Stimulated activated CD4-positive, alpha-beta T cell treated with anti-CD3 and anti-CD28 coated beads, Interleukin-2, amount 100 ng/mL, for 48 hours (primary cell): Measurements from ENCODE around the gene ALDH1L1.

Source experiments
- DNase-seq, 2 donors: peaks; one replicate each; pipeline ENCODE4 v3.0.0-alpha.2; 2020

ALDH1L1 gene

DNA sequence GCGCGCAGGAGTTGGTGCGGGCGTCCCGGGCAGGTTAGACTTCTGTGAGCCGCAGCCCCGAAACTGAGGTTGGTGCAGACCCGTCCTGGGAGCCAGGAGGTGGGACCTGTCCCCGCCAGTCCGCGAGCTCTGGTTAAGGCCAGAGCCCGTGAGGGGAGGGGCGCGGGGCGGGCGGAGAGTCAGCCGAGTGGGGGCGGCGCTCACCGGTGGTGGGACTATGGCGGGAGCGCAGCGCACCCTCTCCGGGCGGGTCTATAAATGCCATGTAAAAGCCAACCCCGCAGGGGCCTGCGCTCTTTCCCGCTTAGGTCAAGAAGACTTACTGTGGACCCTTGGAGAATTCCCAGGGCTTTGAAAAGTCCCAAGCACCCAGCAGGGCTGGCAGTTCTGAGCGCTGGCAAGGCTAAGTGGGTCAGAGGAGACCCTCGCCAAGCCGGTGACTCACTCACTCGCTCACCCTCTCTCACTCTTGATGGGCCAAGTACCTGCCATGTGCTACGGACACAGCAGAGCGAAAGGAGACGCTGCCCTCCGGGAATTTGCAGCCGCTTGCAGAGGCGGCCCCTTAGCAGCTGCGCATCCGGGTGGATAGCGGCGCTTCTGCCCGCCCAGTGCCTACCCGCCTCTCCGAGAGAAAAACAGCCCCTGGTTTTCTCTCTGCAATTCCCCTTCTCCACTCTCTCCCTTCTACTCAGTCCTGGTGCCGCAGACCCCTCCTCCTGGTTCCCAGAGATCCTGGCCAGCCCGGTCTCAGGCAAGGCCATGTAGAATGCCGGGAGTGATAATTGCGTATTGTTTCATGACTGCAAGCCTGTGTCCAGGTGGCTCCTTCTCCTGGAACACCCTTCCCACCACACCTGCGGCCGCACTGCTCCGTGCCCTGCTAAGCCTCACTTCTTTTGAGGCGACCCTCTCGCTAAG is at the start of gene ALDH1L1:
Gene ALDH1L1, minus strand, starts transcription at position 110 of the 921 bp plus-strand sequence. CDS start 19,607 bp downstream, outside the sequence.
- DNase-seq, result no peak

DNA sequence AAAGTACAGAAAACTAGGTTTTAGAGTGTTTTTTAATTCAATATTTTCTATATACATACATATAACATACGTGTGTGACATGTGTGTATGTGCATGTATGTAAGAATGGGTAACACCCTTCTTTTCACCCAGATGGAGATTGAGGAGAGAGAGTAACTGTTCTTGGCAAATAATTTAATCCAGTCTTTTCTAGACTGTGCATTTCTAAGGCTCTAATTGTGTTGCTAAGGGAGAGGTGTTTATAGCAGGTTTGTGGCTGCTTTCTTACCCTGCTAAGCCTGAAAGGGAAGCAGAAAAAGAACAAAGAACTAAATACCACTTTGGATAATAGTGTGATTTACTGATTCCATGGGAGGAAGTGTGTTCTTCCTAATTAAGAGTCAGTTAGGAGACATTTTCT is 46.0 kb upstream of the ALDH1L1 start:
- no peak for DNase-seq

DNA sequence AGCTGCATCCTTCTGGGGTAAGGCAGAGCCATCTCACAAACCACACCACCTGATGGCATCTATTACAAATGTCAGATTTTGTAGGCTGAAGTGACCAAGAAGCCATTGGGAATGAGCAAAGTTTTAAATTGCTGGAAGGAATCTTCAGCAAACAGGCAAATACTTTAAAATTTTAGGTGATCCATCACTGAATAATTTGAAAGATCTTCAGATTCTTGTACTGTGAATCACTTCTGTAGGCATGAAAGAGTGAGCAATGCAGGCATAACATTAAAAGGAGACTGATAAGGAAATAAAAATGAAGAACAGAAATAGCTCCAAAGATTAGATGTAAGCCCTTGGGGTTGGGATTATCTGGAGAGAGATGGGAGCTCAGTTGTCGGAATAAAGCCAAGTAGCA is 36.0 kb upstream of the ALDH1L1 start:
- DNase-seq, result no peak

DNA sequence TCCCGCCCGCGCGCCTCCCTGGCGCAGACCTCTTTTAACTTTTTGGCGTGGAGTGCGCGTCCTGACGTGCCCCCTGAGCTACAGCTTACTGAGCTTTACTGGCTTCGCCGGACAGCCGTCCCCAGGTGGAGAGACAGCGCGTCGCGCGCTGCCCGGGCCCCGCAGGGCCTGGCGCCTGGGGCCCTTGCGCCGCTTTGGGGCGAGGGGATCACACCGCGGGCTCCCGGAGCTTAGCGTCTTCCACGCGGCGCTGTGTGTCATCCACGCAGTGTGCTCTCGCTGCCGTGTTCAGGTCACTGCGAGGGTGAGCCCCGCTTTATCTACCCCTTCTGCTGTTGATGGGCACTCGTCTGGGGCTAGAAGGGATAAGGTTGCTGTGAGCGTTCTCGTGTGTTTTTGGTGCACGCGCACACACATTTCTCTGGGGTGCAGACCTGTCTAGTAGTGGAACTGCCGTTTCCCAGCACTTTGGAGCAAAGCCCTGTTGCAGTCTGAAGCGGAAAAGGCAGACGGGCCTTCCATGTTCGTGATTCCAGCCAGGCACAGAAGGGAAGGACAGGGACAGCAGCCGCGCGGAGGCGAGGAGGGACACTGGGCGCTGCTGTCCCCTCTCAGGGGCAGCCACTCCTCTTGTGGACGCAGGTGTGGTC is 33.1 kb upstream of the ALDH1L1 start:
- no peak for DNase-seq

DNA sequence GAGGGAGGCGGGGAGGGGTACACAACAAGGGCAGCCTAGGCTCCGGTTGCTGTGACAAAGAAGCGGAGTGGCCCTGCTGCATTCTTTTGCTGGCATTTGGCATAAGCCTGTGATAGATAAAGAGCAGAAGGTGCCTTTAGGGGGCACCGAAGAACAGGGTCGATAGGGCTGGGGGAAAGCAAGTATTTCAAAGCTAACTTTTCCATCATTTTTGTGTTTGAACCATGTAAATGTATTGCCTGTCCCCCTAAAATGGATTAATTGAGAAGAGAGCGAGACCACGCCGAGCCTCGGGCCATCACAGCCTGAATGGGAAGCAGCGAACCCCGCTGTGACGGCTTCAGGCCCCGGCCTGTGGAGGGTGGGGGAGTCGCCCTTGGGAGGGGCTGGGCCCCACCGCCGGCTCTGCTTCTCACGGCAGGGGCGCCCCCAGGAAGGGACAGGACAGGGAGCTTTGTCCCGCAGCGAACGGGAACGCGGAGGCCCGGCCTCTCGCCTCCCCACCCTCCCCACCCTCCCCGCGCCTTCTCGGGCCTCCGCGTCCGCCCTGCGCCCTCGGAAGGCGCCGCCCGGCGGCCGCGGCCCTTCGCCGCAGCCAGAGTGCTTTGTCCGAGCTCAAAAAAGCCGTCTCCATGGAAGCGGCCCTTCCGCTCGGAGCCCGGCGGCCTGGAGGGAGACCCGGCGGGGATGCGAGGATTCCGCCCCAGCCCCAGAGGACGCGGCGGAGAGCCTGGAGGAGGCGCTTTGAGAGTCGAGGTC is 32.4 kb upstream of the ALDH1L1 start:
- DNase-seq, result no peak

DNA sequence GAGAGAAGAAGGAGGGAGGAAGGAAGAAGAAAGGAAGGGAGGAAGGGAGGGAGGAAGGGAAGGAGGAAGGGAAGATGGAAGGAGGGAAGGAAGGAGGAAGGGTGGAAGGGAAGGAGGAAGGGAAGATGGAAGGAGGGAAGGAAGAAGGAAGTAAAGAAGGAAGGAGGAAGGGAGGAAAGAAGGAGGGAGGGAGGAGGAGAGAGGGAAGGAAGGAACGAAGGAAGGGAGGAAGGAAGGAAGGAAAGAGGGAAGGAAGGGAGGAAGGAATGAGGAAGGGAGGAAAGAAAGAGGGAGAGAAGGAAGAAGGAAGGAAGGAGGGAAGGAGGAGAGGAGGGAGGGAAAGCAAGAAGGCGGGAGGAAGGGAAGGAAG is 31.8 kb upstream of the ALDH1L1 start:
- no peak for DNase-seq

DNA sequence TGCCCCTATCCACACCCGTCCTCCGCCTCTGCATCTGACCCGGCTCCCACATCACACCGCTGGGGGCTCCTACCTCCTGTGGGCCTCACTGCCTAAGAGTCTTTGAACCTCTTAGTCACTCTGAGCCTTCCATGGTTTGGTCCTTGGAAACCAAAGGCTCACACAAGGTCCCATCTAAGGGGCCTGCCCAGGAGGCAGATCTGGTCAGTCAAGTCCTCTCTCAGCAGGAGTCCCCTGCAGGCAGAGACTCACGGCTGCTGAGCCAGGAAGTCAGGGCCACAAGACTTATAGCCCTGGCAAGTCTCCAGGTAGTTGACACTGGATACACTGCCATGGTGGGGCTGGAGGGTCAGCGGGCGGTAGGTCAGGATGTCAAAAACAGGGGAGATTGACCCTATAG is 31.2 kb upstream of the ALDH1L1 start:
- no peak for DNase-seq

DNA sequence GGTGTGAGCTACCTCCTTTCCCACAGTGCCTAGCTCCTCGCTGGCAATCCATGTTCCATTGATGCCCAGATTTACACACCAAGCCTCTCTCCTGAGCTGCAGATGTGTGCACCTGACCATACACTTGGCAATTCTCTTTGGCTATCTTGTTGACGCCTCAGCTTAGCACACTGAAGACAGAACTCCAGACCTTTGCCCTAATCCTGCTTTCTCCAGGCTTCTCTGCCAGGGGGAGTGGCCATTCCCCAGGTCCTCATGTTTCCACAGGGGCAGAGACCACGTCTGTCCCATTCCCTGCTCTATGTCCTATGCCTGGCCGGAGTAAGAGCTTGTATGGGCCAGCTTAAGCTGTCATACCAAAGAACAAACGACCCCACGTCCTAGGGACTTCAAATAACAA is 30.2 kb upstream of the ALDH1L1 start:
- DNase-seq, result no peak

DNA sequence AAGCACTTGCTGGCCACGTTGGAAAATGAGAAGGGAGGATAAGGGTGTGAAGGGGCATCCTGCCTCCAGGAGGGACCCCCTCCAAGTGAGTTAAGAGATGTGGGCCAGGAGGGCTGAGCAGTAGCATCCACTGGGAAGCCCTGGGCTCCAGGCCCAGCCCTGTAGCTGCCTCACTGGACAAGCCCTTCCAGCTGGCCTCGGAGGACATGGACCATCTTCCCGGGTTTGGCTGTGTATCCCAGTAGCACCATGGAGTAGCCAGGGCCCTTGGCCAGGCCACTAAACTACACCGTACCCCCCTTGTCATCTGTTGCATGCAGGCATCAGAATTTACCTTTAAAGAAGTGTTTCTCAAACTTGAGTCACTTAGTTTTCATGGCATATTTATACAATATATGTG is 29.4 kb upstream of the ALDH1L1 start:
- DNase-seq, result no peak

DNA sequence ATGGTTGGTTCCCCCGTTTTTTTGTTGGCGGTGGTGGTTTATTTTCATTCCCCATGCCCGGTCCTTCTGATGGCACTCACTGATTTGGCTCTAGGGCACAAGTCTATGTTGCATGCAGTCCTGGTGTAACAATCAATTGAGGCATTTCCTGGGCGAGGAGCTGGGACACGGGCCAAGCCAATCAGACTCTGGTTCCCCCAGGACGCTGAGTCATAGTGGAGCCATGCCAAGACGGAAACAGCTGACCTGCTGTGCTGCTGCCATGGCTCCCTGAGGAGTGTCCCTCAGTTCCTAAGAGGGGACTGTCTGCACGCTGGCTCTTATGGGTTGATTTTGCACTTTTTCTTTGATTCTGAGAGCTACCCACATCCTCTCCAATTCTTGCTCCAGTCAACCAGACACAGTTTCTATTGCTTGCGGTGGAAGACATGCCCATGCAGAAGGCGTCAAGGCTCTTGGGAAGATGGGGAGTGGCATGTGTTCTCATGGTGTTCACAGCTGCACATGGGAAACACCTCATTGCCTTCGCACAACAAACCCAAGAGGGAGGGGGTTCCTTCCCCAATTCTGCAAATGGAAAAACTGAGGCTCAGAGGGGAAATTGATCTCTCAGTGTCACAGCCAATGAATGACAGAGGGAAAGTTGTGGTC is 28.3 kb upstream of the ALDH1L1 start:
- DNase-seq, result no peak

DNA sequence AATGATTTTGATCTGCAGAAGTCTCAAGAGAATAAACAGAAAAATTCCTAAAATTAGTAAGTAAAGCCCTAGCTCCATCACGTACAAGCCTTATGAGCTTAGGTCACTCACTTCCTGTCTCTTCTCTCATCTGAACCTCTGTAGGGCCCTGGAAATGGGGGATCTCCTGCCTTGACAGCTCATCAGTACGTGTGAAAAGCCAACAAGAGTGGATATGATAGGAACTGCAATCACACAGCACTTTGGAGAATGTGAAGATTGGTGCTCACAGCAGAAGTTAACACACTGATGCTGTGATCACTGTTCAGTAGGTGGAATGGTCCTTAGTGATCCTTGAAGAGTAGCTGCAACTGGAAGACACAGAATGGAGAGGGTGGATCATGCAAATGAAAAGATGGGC is 27.8 kb upstream of the ALDH1L1 start:
- no peak for DNase-seq

DNA sequence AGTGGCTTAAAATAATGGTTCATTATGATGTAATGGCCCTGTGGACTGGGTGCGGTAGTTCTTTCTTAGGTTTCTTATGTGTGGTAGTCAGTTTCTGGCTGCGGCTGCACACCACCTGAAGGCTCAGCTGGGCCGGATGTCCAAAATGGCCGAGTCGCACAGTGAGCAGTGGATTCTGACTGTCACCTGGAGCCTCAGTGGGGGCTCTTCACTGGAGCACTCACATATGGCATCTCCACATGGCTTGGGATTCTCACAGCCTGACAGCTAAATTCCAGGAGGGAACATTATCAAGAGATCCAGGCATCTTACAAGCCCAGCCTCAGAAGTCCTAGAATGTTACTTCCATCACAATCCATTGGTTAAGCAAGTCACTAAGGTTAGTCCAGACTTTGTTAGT is 26.8 kb upstream of the ALDH1L1 start:
- DNase-seq, result no peak

DNA sequence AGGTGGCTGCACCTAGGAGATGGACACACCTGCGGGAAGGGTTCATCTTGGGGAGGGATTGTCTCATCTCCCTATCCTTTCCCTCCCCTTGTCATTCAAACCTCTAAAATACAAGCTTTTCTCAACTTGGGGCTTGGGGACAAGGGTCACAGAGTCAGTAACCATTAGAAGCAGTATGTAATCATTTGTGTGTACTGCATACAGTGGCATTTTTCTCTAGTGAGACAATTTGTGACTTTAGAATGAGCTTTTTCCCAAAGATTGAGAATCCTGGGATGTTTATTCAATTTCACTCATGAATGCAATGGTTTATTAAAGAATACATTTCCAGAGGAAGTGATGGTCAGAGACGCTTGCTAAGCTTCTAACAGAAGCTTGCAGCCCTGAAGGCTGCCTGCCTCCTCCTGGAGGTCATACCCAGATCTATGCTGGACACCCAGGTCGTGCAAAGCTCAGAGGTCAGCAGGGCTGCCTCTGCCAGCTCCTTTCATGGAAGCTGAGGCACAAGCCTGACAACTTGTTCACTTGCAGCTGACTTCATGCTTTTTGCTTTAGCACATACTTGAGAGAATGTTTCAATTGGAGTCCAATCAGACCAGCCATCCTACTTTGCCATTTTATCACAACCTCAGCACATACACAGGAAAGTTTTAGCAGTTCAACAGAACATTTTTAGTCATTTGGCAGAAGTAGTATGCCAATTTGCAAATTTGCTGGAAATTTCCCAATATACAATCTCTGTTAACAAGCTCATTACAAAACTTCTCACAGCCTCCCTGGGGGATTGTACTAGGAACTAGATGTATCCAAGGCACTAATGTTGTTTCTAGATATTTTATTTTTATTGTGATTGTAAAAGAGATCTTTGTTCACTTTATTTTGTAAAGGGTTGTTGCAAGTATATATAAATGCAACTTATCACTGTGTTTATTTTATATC is 25.6 kb upstream of the ALDH1L1 start:
- no peak for DNase-seq

DNA sequence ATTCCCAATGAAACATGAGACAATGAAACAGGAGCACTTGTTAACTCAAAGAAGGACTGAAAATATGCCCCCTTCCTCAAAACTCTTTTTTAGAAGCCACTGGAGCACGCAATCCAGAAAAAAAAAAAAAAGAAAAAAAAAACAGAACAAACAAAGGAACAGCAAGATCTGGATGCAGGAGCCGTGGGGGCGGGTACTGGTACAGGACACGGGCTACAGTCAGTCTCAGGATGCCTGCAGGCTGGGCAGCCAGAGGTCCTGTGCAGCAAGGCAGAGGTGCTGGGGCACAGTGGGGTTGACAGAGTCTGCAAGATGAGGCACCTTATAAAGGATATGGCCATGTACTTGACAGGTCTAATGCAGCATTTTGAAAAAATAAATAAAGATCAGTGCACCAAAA is 22.3 kb upstream of the ALDH1L1 start:
- no peak for DNase-seq

DNA sequence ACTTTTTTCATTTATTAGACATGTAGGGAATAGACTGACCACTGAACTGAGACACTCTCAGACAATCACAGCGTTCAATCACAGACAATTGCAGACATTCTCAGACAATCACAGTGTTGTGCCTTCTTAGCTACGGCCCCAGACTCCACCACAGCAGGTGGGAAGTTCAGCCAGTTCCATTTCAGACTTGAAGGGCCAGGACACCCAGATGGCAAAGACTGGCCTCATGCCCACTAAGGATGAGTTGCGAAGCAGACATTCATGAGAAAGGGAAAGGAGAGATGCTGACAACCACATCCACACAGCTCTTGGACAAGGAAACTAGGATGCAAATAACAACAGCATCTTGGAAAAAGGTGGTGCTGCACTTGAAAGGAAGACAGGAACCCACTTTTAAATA is 21.9 kb upstream of the ALDH1L1 start:
- DNase-seq, result no peak

DNA sequence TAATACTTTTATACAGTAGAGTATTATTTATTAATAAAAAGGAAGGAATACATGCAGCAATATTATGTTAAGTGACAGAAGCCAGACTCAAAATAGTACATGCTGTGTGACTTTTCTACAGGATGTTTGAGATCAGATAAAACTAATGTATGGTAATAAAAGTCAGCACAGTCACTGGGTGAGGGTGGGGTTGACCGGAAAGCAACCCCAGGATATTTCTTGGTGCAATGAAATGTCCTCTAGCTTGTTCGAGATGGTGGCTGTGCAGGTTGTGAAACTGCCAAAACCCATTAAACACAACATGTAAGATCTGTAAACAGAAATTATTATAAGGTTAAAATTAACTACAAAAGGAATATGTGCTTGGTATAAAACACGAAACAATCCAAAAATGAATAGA is 20.8 kb upstream of the ALDH1L1 start:
- no peak for DNase-seq

DNA sequence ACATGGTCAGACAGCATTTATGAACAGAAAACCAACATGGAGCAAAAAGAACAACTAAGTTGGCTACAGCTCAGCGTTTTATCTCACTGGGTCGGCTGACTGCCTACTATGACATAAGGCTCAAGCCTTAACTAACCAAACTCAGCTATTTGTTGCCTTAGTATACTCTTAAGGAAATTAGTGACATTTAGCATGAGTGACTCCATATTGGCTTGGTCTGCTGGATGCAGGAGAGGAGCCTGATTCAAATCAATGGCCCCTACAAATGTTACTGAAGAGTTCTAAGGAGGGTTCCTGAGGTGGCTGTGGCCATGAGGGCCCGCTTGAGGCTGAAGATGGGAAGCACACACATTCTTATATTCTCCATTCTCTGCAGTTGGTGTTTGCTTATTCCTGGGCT is 20.1 kb upstream of the ALDH1L1 start:
- DNase-seq, result no peak

DNA sequence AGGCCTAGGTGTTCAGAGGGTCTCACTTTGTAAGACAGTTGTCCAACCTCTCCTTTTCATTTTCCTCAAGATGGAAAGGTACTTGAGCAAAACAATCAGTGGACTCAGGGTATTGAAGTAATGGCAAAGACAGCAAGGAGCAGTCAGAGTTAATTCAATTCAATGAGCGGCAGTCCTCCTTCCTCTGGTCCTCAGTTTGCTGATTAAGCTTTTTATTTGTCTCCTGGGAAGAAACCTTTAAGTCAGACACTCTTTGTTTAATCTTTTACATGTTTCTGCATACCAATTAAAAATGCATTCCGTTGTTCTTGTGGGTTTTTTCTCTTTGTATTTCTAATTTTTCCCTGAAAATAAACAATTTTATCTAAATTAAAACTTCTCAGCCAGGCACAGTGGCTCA is 18.9 kb upstream of the ALDH1L1 start:
- no peak for DNase-seq

DNA sequence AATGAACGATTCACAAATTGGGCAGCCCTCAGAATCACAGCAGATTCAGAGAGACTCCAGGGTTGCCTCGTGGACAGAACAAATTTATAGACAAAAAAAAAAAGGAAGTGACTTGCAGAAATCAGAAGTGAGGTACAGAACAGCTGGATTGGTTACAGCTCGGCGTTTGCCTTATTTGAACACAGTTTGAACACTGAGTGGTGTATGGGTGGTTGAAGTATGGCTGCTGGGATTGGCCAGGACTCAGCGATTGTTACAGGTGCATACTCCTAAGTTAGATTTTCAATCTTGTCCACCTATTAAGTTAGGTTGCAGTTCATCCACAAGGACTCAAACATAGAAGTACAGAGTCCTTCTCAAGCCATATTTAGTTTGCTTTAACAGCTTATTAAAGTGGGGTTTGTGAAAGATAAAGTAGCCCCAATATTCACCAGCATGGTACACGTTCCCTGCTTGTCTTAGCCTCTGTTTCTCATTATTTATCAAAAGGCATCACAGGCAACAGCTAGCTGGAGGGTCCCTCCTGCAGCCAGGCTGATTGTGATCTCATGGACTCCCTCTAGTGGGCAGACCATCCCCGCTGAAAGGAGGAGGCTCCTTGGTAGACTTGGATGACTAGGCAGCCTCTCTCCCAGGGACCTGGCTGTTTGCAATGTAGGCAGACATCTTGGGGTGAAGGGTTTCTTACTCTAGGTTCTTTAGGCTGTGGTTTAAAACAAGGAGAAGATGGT is 17.6 kb upstream of the ALDH1L1 start:
- DNase-seq, result peak; percentile 41 to 47

DNA sequence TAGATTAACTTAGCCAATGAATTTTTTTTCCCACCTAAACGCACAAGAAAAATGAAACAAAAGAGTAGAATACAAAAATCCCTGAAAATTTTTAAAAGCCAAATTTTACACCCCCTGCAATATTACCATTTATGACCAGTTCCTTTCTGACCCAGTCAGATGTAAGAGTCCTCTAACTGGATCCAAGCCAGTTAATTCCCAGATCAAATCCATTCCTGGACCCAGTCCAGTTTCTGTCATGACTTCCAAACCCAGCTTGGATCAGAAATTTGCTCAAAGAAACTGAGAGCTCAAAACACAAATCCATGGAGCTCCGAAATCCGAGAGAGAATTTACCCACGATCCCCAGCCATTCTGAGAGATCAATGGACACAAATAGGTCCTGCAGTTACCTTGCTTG is 17.0 kb upstream of the ALDH1L1 start:
- no peak for DNase-seq

DNA sequence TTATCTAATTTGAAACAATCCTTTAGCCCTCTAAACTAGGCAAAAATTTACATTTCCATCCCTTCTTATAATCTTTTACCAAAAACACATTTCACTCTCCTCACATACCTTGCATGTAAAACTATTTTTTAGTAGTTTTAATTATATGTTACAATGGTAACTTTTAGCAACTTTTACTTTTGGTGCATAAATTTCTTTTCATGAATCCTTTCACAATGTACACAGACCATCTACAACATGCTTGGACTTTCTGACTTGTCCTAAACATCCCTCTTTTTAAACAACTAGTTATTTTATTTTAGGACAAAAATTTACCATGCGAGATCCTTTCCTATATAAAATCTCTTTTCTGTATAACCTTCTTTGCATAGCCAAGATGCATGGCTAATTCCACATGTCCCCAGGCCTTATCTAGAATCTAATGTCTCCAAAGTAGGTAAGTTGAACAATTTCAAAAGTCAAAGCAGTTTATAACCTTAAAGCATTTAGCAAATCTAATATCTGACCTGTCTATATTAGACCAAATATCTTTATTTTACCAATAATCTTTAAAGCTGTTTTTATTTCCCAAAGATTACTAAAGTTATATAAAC is 14.4 kb upstream of the ALDH1L1 start:
- DNase-seq, result no peak
